HG03280 (cell line): ENCODE measurements around the gene SLC5A10.

Experiments used
- ATAC-seq: cut with Tn5 transposase; IDR thresholded peaks from one replicate; pipeline ENCODE4 v1.9.1; 2021; ENCODE audit warnings: mild to moderate bottlenecking, moderate library complexity; ENCODE audit not compliant: unreplicated experiment

SLC5A10 gene

GRCh38 chr17:18981335-18981641, 29.3 kb downstream of the SLC5A10 start:
- ATAC-seq, result no peak

GRCh38 chr17:18981642-18982424, 29.9 kb downstream of the SLC5A10 start:
- ATAC-seq, result no peak

- no peak for ATAC-seq
Observed at GRCh38 chr17:18984273-18985114, 32.5 kb downstream of the SLC5A10 start.

- ATAC-seq, result no peak
Observed at GRCh38 chr17:18985475-18985874, 33.5 kb downstream of the SLC5A10 start.

- no peak for ATAC-seq
Observed at GRCh38 chr17:18986541-18987229, 34.7 kb downstream of the SLC5A10 start.

- ATAC-seq, result no peak
Observed at GRCh38 chr17:18987230-18987610, 35.3 kb downstream of the SLC5A10 start.

- no peak for ATAC-seq
Observed at GRCh38 chr17:18987862-18988545, 36.0 kb downstream of the SLC5A10 start.

- ATAC-seq, result no peak
Observed at GRCh38 chr17:18988546-18989173, 36.7 kb downstream of the SLC5A10 start.

- no peak for ATAC-seq
Observed at GRCh38 chr17:18990331-18990730, 38.4 kb downstream of the SLC5A10 start.

- no peak for ATAC-seq
Observed at GRCh38 chr17:18991531-18992315, 39.8 kb downstream of the SLC5A10 start.

- ATAC-seq, result no peak
Observed at GRCh38 chr17:18992454-18993130, 40.6 kb downstream of the SLC5A10 start.

- ATAC-seq, result no peak
Observed at GRCh38 chr17:18993905-18994526, 42.1 kb downstream of the SLC5A10 start.

- ATAC-seq, result no peak
Observed at GRCh38 chr17:18994631-18995030, 42.7 kb downstream of the SLC5A10 start.

- no peak for ATAC-seq
Observed at GRCh38 chr17:18995220-18995619, 43.3 kb downstream of the SLC5A10 start.

GRCh38 chr17:18996458-18996857, 44.5 kb downstream of the SLC5A10 start:
- ATAC-seq, result no peak

GRCh38 chr17:18997650-18998196, 45.8 kb downstream of the SLC5A10 start:
- ATAC-seq, result no peak

GRCh38 chr17:18999394-18999793, 47.4 kb downstream of the SLC5A10 start:
- no peak for ATAC-seq

GRCh38 chr17:18999911-19000310, 47.9 kb downstream of the SLC5A10 start:
- no peak for ATAC-seq
